Fibroblast of lung (primary cell): ENCODE measurements around the gene PDE4D.

ENCODE experiments used
- CTCF ChIP-seq, 2 donors: IDR thresholded peaks in 1 of 2; conservative IDR thresholded peaks in 1 of 2; 1 replicate in 1 of 2; 2 replicates in 1 of 2; pipeline ENCODE4 v1.5.1; 2011 to 2012; ENCODE audit warnings: low read length in 2 of 2, control low read depth in 1 of 2, inconsistent platforms in 1 of 2, low read depth in 1 of 2, mild to moderate bottlenecking in 1 of 2
- EZH2 ChIP-seq: IDR thresholded peaks from 2 replicates; pipeline ENCODE4 v1.5.1; 2012; ENCODE audit warnings: low read length, control low read depth, mild to moderate bottlenecking; ENCODE audit errors: missing control alignments

DNA sequence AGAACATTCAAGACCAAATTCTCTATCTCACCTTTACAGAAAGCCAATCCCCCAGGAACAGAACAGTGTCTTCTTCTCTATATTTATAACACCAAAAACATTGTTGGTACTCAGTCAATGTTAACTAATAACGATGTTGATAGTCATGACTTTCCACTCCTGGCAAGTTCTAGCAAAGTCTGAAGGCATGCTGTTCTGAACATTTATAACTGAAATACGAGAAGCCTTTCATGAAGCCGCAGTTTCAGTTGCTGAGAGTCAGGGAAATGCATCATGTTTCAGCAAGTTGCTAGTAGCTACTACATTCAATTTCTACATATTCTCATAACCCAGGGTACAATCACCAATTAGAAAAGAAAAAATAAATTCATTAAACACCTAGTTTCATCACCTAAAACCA lies 301.4 kb downstream of the PDE4D start:
- no peak for TF ChIP-seq CTCF (conservative IDR thresholded peaks at IDR 0.05 in 1 of 2, IDR thresholded peaks at IDR 0.05 in 1 of 2; ENCODE audit: low read depth in 1 of 2, low read length in 2 of 2)
- TF ChIP-seq EZH2: no peak
